HG03457 (cell line): ENCODE results near the gene CLDN6.
"Not testable (repeated sequence)": the region's sequence is repeated elsewhere in the genome, so short reads cannot be mapped to it uniquely, and the experiment has no call there.

ENCODE experiments used
- ATAC-seq: cut with Tn5 transposase; IDR thresholded peaks from one replicate; pipeline ENCODE4 v1.9.1; 2021; ENCODE audit warnings: moderate number of reproducible peaks; ENCODE audit not compliant: unreplicated experiment

Gene CLDN6

DNA sequence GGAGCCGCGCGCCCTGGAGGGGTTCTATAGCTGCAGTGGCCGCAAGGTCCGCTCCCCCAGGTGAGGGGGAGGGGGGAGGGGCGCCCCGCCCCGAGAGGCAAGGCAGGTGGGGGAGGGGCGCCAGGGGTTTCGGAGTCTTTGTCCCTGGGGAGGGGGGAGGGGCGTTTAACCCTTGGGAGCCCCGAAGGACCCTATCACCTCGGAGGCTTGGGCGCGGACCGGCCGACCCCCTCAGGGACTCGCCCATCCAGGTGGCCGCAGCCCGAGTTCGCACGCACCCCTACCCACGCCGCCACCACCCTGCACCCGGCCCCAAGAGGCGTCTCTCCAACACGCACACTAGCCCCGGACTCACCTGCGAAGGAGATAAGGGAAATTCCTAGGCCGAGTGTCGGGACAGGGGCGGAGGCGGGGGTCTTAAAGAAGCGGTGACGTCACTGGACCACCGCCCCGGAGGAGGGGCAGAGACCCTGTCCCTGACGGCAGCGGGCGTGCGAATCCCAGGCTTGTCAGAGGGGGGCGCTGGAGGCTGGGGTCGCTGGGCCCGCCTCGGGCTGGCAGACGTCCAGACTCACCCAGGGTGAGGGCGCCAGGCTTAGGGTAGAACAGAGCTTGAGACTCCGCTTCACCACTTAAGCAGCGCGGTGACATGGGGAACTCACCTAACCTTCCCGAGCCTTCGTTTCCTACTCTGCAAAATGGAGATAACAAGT is at the start of gene CLDN6:
CLDN6 (minus strand) TSS at position 390 of the 713 bp plus-strand sequence. CDS start 2,162 bp downstream, outside the sequence.
- no peak for ATAC-seq

DNA sequence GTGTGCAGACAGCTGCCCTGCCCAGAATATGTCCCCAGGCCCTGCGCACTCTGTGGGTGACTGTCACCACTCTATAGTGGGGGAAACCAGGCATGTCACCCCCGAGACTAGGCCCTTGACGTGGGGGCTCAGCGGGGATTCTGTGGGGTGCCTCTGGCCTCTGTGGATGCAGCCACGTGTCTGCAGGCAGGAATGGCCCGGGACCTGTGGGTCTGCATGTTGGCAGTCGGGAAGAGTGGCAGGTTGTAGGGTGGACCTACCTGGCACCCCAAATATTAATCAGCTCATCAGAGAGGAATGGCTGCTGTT is 48.4 kb upstream of the CLDN6 start:
- ATAC-seq: no peak

GRCh38 chr16:3065742-3066439 is 47.9 kb upstream of the CLDN6 start:
- no peak for ATAC-seq

- ATAC-seq: no peak
Measured at GRCh38 chr16:3065069-3065741, 47.2 kb upstream of the CLDN6 start, which contains the start of gene IL32. Gene IL32 (plus strand): TSS chr16:3065640. CDS start chr16:3065812, 172 bp downstream.

GRCh38 chr16:3063625-3064386 is 45.8 kb upstream of the CLDN6 start:
- ATAC-seq: no peak

- ATAC-seq: no peak
Measured at GRCh38 chr16:3062553-3062952, 44.6 kb upstream of the CLDN6 start.

DNA sequence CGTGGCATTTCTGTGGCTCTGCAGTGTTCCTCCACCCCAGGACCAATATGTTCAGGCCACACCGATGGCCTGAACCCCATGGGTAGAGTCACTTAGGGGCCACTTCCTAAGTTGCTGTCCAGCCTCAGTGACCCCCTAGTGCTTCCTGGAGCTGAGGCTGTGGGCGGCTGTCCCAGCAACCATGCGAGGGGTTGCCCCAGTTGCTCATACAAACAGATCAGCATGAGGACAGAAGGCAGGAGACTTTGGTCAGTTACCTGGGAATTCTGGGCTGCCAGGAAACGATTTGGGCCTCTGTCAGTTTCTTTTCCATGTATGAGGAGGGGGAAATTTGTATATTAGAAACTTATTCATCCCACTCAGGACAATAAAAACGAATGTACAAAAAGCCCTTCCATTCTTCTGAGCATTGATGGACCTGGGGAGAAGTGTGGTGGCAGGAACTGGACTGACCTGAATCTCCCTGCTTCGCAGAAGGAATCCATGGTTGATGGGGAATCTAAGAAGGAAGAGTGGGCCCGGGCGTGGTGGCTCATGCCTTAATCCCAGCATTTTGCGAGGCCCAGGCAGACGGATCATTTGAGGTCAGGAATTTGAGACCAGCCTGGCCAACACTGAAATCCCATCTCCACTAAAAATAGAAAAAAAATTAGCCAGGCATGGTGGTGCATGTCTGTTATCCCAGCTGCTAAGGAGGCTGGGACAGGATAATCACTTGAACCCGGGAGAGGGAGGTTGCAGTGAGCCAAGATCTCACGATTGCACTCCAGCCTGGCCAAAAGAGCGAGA is 42.5 kb upstream of the CLDN6 start:
- ATAC-seq: no peak

DNA sequence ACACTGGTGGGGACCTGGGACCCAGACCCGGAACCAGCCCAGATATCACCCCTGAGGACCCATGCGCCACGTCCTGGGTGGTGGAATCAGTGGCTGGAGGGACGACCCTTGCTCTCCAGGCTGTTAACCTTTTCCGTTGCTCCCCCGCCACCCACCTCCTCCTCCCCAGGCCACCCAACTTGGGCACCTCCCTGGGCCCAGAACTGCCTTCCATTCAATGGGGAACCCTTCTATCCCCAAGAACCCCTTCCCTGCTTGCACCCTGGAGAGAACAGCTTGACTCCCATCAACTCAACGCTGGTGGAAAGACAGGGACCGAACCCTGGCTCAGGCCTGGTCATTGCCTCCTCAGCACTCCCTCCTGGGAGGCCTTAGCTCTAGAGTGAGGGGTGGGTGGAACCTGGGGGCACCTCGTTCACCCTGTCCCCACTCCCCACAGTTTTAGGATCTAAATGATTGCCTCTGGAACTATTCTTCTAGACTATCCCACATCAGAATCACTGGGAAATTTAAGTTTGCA is 41.8 kb upstream of the CLDN6 start:
- ATAC-seq: no peak

DNA sequence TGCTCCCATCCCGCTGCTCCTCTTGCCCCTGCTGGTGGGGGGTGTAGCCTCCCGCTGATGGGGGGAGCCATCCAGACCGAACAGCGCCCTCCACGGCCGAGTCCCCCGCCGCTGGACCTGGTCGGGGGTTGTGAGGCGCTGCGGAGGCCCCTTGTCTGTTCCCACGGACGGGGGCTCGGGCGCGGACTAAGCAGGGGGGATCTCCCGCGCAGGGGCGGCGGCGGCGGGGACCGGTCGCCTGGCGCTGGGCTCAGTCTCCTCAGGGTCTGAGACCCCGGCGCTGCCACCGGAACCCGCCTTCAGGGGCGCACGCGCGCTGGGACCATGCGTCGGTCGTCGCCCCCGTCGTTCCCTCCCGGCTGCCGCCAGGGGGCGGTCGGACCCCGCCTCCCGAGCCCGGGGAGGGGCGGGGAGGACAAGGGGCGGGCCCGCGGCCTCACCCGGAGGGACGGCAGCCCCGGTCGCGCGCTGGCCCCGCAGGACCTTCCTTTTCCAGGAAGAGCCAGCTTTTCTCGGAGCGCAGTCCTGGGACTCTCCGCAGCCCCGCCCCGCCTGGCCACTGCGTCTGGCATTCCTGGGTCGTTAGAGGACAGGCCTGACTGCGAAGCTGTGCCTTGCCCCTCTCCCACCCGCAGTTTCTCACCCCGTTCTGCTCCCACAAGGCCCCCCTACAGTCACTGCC is 41.2 kb upstream of the CLDN6 start:
- ATAC-seq: peak; percentile 56

- ATAC-seq: no peak
Measured at GRCh38 chr16:3058139-3059030, 40.4 kb upstream of the CLDN6 start.

DNA sequence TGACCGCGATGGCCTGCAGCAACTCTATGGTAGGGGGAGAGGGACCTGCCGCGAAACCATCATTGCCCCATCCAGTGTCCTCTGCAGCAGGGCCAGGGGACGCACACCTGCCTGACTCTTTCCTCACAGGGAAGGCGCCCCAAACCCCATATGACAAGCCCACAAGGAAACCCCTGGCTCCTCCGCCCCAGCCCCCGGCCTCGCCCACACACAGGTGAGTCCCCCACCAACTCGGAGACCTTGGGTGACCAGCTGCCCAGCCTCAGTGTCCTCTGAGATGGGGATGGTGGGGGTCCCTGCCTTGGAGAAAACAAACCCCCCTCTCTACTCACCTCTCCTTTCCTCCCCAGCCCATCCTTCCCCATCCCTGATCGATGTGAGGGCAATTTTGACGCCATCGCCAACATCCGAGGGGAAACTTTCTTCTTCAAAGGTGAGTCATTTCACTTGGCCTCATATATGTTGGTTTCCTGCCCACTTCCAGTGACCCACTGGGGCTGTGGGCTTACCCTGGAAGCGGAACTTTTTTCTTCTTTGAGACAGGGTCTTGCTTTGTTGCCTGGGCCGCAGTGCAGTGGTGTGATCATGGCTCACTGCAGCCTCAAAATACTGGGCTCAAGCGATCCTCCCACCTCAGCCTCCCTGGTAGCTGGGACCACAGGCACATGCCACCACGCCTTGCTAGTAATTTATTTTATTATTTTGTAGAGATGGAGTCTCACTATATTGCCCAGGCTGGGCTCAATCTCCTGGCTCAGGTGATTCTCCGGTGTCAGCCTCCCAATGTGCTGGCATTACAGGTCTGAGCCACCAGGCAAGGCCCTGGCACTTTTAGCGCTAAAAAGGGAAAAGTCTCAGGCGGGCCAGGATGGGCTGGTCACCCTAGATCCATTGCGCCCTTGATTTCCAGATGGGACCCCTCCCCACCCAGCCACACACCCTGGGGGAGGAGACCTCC is 39.5 kb upstream of the CLDN6 start:
- no peak for ATAC-seq

GRCh38 chr16:3056336-3057180 is 38.6 kb upstream of the CLDN6 start:
- ATAC-seq: no peak

DNA sequence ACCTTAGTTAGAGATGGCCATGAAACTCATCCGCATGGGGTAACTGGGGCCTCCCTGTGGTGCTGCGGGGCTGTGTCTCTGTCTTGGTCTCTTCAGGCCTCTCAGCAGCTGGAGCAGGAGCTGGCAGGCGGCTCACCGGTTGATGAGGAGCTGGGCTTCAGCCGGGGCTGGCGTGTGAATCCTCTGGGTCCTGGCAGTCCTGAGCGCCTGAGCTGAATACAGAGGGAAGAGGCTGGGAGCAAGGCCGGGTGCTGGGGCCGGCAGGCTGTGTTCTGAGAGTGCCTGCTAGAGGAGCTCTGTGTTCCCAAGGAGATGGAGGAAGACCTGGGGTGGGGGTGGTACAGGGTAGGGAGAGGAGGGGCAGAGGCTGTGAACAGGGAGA is 37.7 kb upstream of the CLDN6 start:
- ATAC-seq: not testable (repeated sequence)

GRCh38 chr16:3054965-3055733 is 37.2 kb upstream of the CLDN6 start:
- ATAC-seq: no peak

GRCh38 chr16:3053330-3053710 is 35.3 kb upstream of the CLDN6 start:
- not testable (repeated sequence) for ATAC-seq
